Osteocyte (in vitro differentiated cells): ENCODE results near the gene KCNH3. TPM values are rescaled to one million over a fixed set of nuclear protein-coding genes. Genes with fewer than 3 reads are reported as not detected.
A peak's percentile ranks its signal among the peaks of the same experiment; 100 is the strongest.

Experiments
- DNase-seq: peaks from one replicate; pipeline ENCODE4 v3.0.0; 2021; ENCODE audit warnings: mixed read lengths; ENCODE audit not compliant: unreplicated experiment; ENCODE audit errors: extremely low spot score
- H3K27ac Mint-ChIP-seq: one replicate; pipeline ENCODE4 v1.8.0; 2021; ENCODE audit warnings: mild to moderate bottlenecking, mixed read lengths; ENCODE audit not compliant: unreplicated experiment
- H3K27me3 Mint-ChIP-seq: one replicate; pipeline ENCODE4 v1.8.0; 2021; ENCODE audit warnings: mixed read lengths; ENCODE audit not compliant: unreplicated experiment
- H3K36me3 Mint-ChIP-seq: one replicate; pipeline ENCODE4 v1.8.0; 2021; ENCODE audit warnings: mixed read lengths; ENCODE audit not compliant: unreplicated experiment
- H3K4me1 Mint-ChIP-seq: one replicate; pipeline ENCODE4 v1.8.0; 2021; ENCODE audit warnings: mixed read lengths; ENCODE audit not compliant: unreplicated experiment
- H3K4me3 Mint-ChIP-seq: one replicate; pipeline ENCODE4 v1.8.0; 2021; ENCODE audit warnings: mild to moderate bottlenecking, moderate library complexity, mixed read lengths; ENCODE audit not compliant: unreplicated experiment
- H3K9me3 Mint-ChIP-seq: one replicate; pipeline ENCODE4 v1.8.0; 2021; ENCODE audit warnings: mixed read lengths; ENCODE audit not compliant: unreplicated experiment
- CTCF ChIP-seq: fragments of 200-600 bp; sonication (generic); IDR thresholded peaks from 2 replicates; pipeline ENCODE4 v1.5.0; 2021; ENCODE audit warnings: antibody characterized with exemption, mild to moderate bottlenecking, moderate library complexity
- total RNA-seq: library from RNA; stranded (reverse); gene quantifications from 2 replicates; pipeline ENCODE4 v1.2.1, GENCODE V29; 2021

Gene KCNH3
- total RNA-seq, 1 donor from 2014 or later, result 0.35 TPM

GRCh38 chr12:49585477-49586459 is 46.9 kb downstream of the KCNH3 start:
- H3K4me3 Mint-ChIP-seq, result no peak overlapping the region

GRCh38 chr12:49587174-49587908 is 48.5 kb downstream of the KCNH3 start:
- Mint-ChIP-seq H3K4me3 (no peak overlapping the region), H3K36me3 (peaks cover 10% of the 10 kb centered on the region), H3K4me1 (peaks cover 47% of the 10 kb centered on the region), H3K9me3 (no peaks in the 10 kb centered on the region), H3K27ac (no peak overlapping the region), H3K27me3 (no peaks in the 10 kb centered on the region)
- no peak for DNase-seq
- no peak for TF ChIP-seq CTCF

More at GRCh38 chr12:49585477-49586459, 46.9 kb downstream of the KCNH3 start:
- H3K27ac Mint-ChIP-seq, result peak overlapping the region; percentile 60
- H3K27me3 Mint-ChIP-seq, result no peaks in the 10 kb centered on the region
- no peak for DNase-seq
- H3K36me3 Mint-ChIP-seq, result peaks cover 3% of the 10 kb centered on the region
- H3K9me3 Mint-ChIP-seq, result no peaks in the 10 kb centered on the region
- H3K4me1 Mint-ChIP-seq, result peaks cover 54% of the 10 kb centered on the region
- TF ChIP-seq CTCF, result no peak

- Mint-ChIP-seq H3K27ac (peak overlapping the region; percentile 25), H3K4me3 (no peak overlapping the region), H3K4me1 (peaks cover 39% of the 10 kb centered on the region), H3K27me3 (no peaks in the 10 kb centered on the region), H3K36me3 (peaks cover 10% of the 10 kb centered on the region), H3K9me3 (no peaks in the 10 kb centered on the region)
- no peak for TF ChIP-seq CTCF
- DNase-seq, result no peak
These were observed 49.5 kb downstream of the KCNH3 start for GRCh38 chr12:49588281-49588680.

- peak overlapping the region; percentile 25 for H3K27ac Mint-ChIP-seq
- no peaks in the 10 kb centered on the region for H3K9me3 Mint-ChIP-seq
These were observed 50.1 kb downstream of the KCNH3 start for GRCh38 chr12:49588721-49589516.

More at GRCh38 chr12:49588721-49589516, 50.1 kb downstream of the KCNH3 start:
- H3K4me3 Mint-ChIP-seq, result no peak overlapping the region
- H3K27me3 Mint-ChIP-seq, result no peaks in the 10 kb centered on the region
- TF ChIP-seq CTCF, result no peak
- H3K4me1 Mint-ChIP-seq, result peaks cover 32% of the 10 kb centered on the region
- peaks cover 10% of the 10 kb centered on the region for H3K36me3 Mint-ChIP-seq
- DNase-seq, result no peak
